IMR-90 (cell line): ENCODE data around the gene PPP1R15A. TPM values are rescaled to one million over a fixed set of nuclear protein-coding genes. Genes with fewer than 3 reads are reported as not detected.
A peak's percentile ranks its signal among the peaks of the same experiment; 100 is the strongest.

Experiments used
- ATAC-seq: fragments of 200-7000 bp; cut with Tn5 transposase; 2 replicates; pipeline ENCODE4 v1.9.1; 2020; ENCODE audit warnings: low read depth, mild to moderate bottlenecking, moderate library complexity
- BruUV-seq: library from RNA; stranded (reverse); fragments of 400-500 nt; replicated peaks from 2 replicates; lab custom pipeline; 2021; lab: Mats Ljungman, UMichigan
- CTCF ChIA-PET: fragments of 300-600 bp; formaldehyde crosslinking; extraction: SDS; loops from one replicate; lab custom pipeline; 2021; ENCODE audit warnings: antibody characterized with exemption; lab: Yijun Ruan, JAX
- POLR2A ChIA-PET: fragments of 300-600 bp; sonication (Branson Sonifier 250); formaldehyde crosslinking; loops from one replicate; lab custom pipeline; 2022; ENCODE audit warnings: antibody characterized with exemption; ENCODE audit not compliant: unreplicated experiment; lab: Charles Lee
- DNase-seq: peaks from one replicate; pipeline ENCODE4 v3.0.0; 2013
- H2AFZ ChIP-seq: replicated peaks from 2 replicates; pipeline ENCODE3; 2013; ENCODE audit warnings: low read length, mild to moderate bottlenecking; ENCODE audit not compliant: poor library complexity
- H2AK5ac ChIP-seq: 2 replicates; pipeline ENCODE4 v1.6.1; 2013; ENCODE audit warnings: low read depth, low read length, inconsistent platforms
- H2AK9ac ChIP-seq: replicated peaks from 2 replicates; pipeline ENCODE3; 2013; ENCODE audit warnings: mild to moderate bottlenecking, low read depth, low read length, moderate library complexity; ENCODE audit not compliant: poor library complexity
- H2BK120ac ChIP-seq: 2 replicates; pipeline ENCODE4 v1.6.1; 2013; ENCODE audit warnings: low read depth, low read length, inconsistent platforms
- H2BK15ac ChIP-seq: 3 replicates; pipeline ENCODE4 v1.6.1; 2013; ENCODE audit warnings: low read depth, low read length, inconsistent platforms
- H2BK20ac ChIP-seq: 2 replicates; pipeline ENCODE4 v1.6.1; 2013; ENCODE audit warnings: low read depth, mild to moderate bottlenecking, inconsistent platforms, low read length, moderate library complexity
- H2BK5ac ChIP-seq: 2 replicates; pipeline ENCODE4 v1.6.1; 2013; ENCODE audit warnings: mild to moderate bottlenecking, low read depth, low read length, inconsistent platforms; ENCODE audit not compliant: poor library complexity, severe bottlenecking
- H3K14ac ChIP-seq: replicated peaks from 2 replicates; pipeline ENCODE4 v1.6.1; 2013; ENCODE audit warnings: low read depth, low read length, inconsistent platforms
- H3K18ac ChIP-seq: 2 replicates; pipeline ENCODE4 v1.6.1; 2013; ENCODE audit warnings: low read depth, low read length, control low read depth
- H3K23ac ChIP-seq: 2 replicates; pipeline ENCODE4 v1.6.1; 2013; ENCODE audit warnings: low read depth, low read length, inconsistent platforms
- H3K27ac ChIP-seq: 2 replicates; pipeline ENCODE4 v1.5.1; 2013; ENCODE audit warnings: mild to moderate bottlenecking, control low read depth, low read length; ENCODE audit not compliant: insufficient read depth
- H3K27me3 ChIP-seq: 2 replicates; pipeline ENCODE4 v1.6.1; 2013; ENCODE audit warnings: low read length; ENCODE audit not compliant: control insufficient read depth, insufficient read depth
- H3K36me3 ChIP-seq: 2 replicates; pipeline ENCODE4 v1.6.1; 2013; ENCODE audit warnings: low read length, mixed read lengths; ENCODE audit not compliant: control insufficient read depth, insufficient read depth
- H3K4ac ChIP-seq: 2 replicates; pipeline ENCODE4 v1.6.1; 2013; ENCODE audit warnings: low read depth, low read length, inconsistent platforms
- H3K4me1 ChIP-seq: 2 replicates; pipeline ENCODE4 v1.6.1; 2013; ENCODE audit warnings: low read length, mixed read lengths; ENCODE audit not compliant: control insufficient read depth, insufficient read depth
- H3K4me2 ChIP-seq: 2 replicates; pipeline ENCODE4 v1.6.1; 2013; ENCODE audit warnings: low read depth, mild to moderate bottlenecking, control low read depth, low read length, moderate library complexity
- H3K4me3 ChIP-seq: 2 replicates; pipeline ENCODE4 v1.5.1; 2013; ENCODE audit warnings: low read depth, mild to moderate bottlenecking, control low read depth, low read length, moderate library complexity; ENCODE audit not compliant: insufficient read depth
- H3K56ac ChIP-seq: 2 replicates; pipeline ENCODE4 v1.6.1; 2013; ENCODE audit warnings: low read length, inconsistent platforms; ENCODE audit not compliant: insufficient read depth; ENCODE audit errors: extremely low read depth
- H3K79me1 ChIP-seq, 2 experiments: 2 replicates each; pipeline ENCODE4 v1.6.1; 2013; ENCODE audit warnings: low read length in 2 of 2, inconsistent platforms in 1 of 2, low read depth in 1 of 2
- H3K9ac ChIP-seq: 2 replicates; pipeline ENCODE4 v1.6.1; 2013; ENCODE audit warnings: low read depth, low read length, control low read depth
- H3K9me1 ChIP-seq: 2 replicates; pipeline ENCODE4 v1.6.1; 2013; ENCODE audit warnings: low read length, inconsistent platforms; ENCODE audit not compliant: insufficient read depth
- H3K9me3 ChIP-seq: 2 replicates; pipeline ENCODE4 v1.6.1; 2013; ENCODE audit warnings: low read length; ENCODE audit not compliant: control insufficient read depth, insufficient read depth
- H4K20me1 ChIP-seq: 2 replicates; pipeline ENCODE4 v1.6.1; 2013; ENCODE audit warnings: low read length, inconsistent platforms; ENCODE audit not compliant: insufficient read depth
- H4K5ac ChIP-seq: 2 replicates; pipeline ENCODE4 v1.6.1; 2013; ENCODE audit warnings: mild to moderate bottlenecking, low read depth, low read length, control low read depth
- H4K8ac ChIP-seq, 2 experiments: 2 replicates each; pipeline ENCODE4 v1.6.1; 2013; ENCODE audit warnings: low read depth in 2 of 2, low read length in 2 of 2, control low read depth in 1 of 2, inconsistent platforms in 1 of 2
- H4K91ac ChIP-seq: 2 replicates; pipeline ENCODE4 v1.6.1; 2013; ENCODE audit warnings: low read depth, low read length, inconsistent platforms; ENCODE audit not compliant: insufficient read depth
- BHLHE40 ChIP-seq: fragments of 150-350 bp; IDR thresholded peaks from 2 replicates; pipeline ENCODE4 v1.6.1; 2016; ENCODE audit warnings: mild to moderate bottlenecking, low read depth, low read length
- CEBPB ChIP-seq: IDR thresholded peaks from 2 replicates; pipeline ENCODE4 v1.6.1; 2012; ENCODE audit warnings: low read depth, low read length, improper control_type of control experiment
- CHD1 ChIP-seq: IDR thresholded peaks from 2 replicates; pipeline ENCODE4 v1.6.1; 2012; ENCODE audit warnings: low read depth, low read length, improper control_type of control experiment
- ELK1 ChIP-seq: fragments of 150-350 bp; IDR thresholded peaks from 2 replicates; pipeline ENCODE4 v1.6.1; 2016; ENCODE audit warnings: low read depth, mild to moderate bottlenecking, low read length, moderate library complexity, borderline replicate concordance
- MAFK ChIP-seq: IDR thresholded peaks from 2 replicates; pipeline ENCODE4 v1.6.1; 2012; ENCODE audit warnings: low read depth, low read length, improper control_type of control experiment
- MAZ ChIP-seq: IDR thresholded peaks from 2 replicates; pipeline ENCODE4 v1.6.1; 2012; ENCODE audit warnings: low read depth, mild to moderate bottlenecking, low read length, improper control_type of control experiment, moderate library complexity, borderline replicate concordance
- NFE2L2 ChIP-seq: fragments of 150-350 bp; IDR thresholded peaks from 2 replicates; pipeline ENCODE4 v1.6.1; 2016; ENCODE audit warnings: low read depth, mild to moderate bottlenecking, low read length
- POLR2A ChIP-seq: IDR thresholded peaks from 2 replicates; pipeline ENCODE4 v1.6.1; 2012; ENCODE audit warnings: mild to moderate bottlenecking, low read depth, low read length
- RAD21 ChIP-seq: IDR thresholded peaks from 2 replicates; pipeline ENCODE4 v1.6.1; 2012; ENCODE audit warnings: low read length, improper control_type of control experiment
- RCOR1 ChIP-seq: IDR thresholded peaks from 2 replicates; pipeline ENCODE4 v1.6.1; 2012; ENCODE audit warnings: mild to moderate bottlenecking, low read length, improper control_type of control experiment; ENCODE audit not compliant: insufficient replicate concordance
- RFX5 ChIP-seq: IDR thresholded peaks from 2 replicates; pipeline ENCODE4 v1.8.0; 2012; ENCODE audit warnings: low read depth, mild to moderate bottlenecking, low read length, moderate library complexity
- SMC3 ChIP-seq: fragments of 150-350 bp; IDR thresholded peaks from 2 replicates; pipeline ENCODE4 v1.6.1; 2016; ENCODE audit warnings: low read depth, mild to moderate bottlenecking, antibody characterized with exemption, low read length, moderate library complexity
- WGBS, 2 experiments: methylation state at CpG; one replicate each; pipeline versions ENCODE4 v1.1.5 to v1.1.7; 2013; ENCODE audit warnings: missing lambda C conversion rate in 2 of 2; ENCODE audit not compliant: insufficient read length in 1 of 2; ENCODE audit errors: extremely low coverage in 2 of 2; 5-methylcytosine and 5-hydroxymethylcytosine counted together
- dilution Hi-C: fragments of 300-500 bp; cut with HindIII; formaldehyde crosslinking; loops from one replicate; pipeline ENCODE4 v1.14.3; 2018; ENCODE audit warnings: low sequenced_read_pairs; ENCODE audit not compliant: unreplicated experiment
- in situ Hi-C: fragments of 300-500 bp; cut with MboI; formaldehyde crosslinking; loops from 3 replicates; pipeline ENCODE4 v1.14.3; 2019; ENCODE audit warnings: low sequenced_read_pairs, inconsistent platforms, mixed read lengths
- intact Hi-C: fragments of 100-400 bp; cut with micrococcal nuclease; formaldehyde crosslinking; loops from 2 replicates; pipeline ENCODE4 v1.10.0; 2022
- polyA plus RNA-seq, 3 experiments: library from polyadenylated mRNA; depleted of rRNA; stranded (reverse); fragments of >200 nt; gene quantifications; 2 replicates each; pipeline ENCODE4 v1.2.3, GENCODE V29; 2012; ENCODE audit warnings: low replicate concordance in 1 of 3
- total RNA-seq: library from RNA; depleted of rRNA; stranded (reverse); fragments of >200 nt; gene quantifications from 2 replicates; pipeline ENCODE4 v1.2.3, GENCODE V29; 2012
- TF ChIP-seq, protein P1 (sequence below): fragments of 150-350 bp; IDR thresholded peaks from 2 replicates; pipeline ENCODE4 v1.6.1; 2017; ENCODE audit warnings: mild to moderate bottlenecking, antibody characterized with exemption, low read length, low read depth

PPP1R15A gene
- total and polyA plus RNA-seq, 2 of the 4 experiments (the other 2 are of a cell fraction): 26.7 to 87.7 TPM

DNA sequence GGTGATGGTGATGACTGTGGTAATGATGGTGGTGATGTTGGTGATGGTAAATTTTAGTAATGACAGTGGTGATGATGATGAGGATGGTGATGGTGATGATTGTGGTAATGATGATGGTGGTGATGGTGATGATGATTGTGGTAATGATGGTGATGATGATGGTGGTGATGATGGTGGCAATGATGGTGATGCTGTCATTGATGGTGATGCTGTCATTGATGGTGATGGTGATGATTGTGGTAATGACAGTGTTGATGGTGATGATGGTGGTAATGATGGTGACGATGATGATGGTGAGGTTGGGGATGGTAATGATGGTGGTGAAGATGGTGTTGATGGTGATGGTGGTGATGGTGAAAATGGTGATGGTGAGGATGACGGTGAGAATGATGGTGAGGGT lies 49.7 kb upstream of the PPP1R15A start:
- no peak overlapping the region for H2AK9ac ChIP-seq
- H4K5ac ChIP-seq: no peak overlapping the region
- no peak overlapping the region for H4K91ac ChIP-seq
- in situ Hi-C loops: no loop called here
- H3K27ac ChIP-seq: no peak overlapping the region
- H2BK120ac ChIP-seq: no peak overlapping the region
- H3K23ac ChIP-seq: no peak overlapping the region
- H3K27me3 ChIP-seq: no peaks in the 10 kb centered on the region
- H4K8ac ChIP-seq: no peak overlapping the region
- no peak overlapping the region for H3K4ac ChIP-seq
- no peak overlapping the region for H3K56ac ChIP-seq
- no peak overlapping the region for H2BK20ac ChIP-seq
- BruUV-seq: no TSS peak
- H2BK15ac ChIP-seq: no peak overlapping the region
- H3K4me3 ChIP-seq: no peak overlapping the region
- DNase-seq: no peak
- dilution Hi-C loops: no loop called here
- no peaks in the 10 kb centered on the region for H3K9me3 ChIP-seq
- H4K20me1 ChIP-seq: no peaks in the 10 kb centered on the region
- H3K79me1 ChIP-seq: no peaks in the 10 kb centered on the region
- no peak overlapping the region for H3K9ac ChIP-seq
- H3K9me1 ChIP-seq: no peaks in the 10 kb centered on the region
- H3K4me1 ChIP-seq: peaks cover 3% of the 10 kb centered on the region; the same call in 1 of the 2 replicates
- 90 to 100% methylated on average over 1 to 2 of the region's 2 CpGs for WGBS, 2 experiments
- no peak overlapping the region for H3K4me2 ChIP-seq
- H2AK5ac ChIP-seq: peak overlapping the region; percentile 67; the same call in 1 of the 2 replicates
- H3K18ac ChIP-seq: no peak overlapping the region
- ATAC-seq: no peak
- H2AFZ ChIP-seq: no peak overlapping the region
- intact Hi-C loops: no loop called here
- ChIA-PET POLR2A (no interaction called here), CTCF (no interaction called here)
- peak overlapping the region; percentile 54 for H2BK5ac ChIP-seq
- TF ChIP-seq RAD21 (no peak), MAZ (no peak), POLR2A (no peak), ELK1 (no peak), CEBPB (no peak), CHD1 (no peak), RFX5 (no peak), SMC3 (no peak), NFE2L2 (no peak), MAFK (no peak), BHLHE40 (no peak), RCOR1 (no peak)
- TF ChIP-seq, protein P1, sequence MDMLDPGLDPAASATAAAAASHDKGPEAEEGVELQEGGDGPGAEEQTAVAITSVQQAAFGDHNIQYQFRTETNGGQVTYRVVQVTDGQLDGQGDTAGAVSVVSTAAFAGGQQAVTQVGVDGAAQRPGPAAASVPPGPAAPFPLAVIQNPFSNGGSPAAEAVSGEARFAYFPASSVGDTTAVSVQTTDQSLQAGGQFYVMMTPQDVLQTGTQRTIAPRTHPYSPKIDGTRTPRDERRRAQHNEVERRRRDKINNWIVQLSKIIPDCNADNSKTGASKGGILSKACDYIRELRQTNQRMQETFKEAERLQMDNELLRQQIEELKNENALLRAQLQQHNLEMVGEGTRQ: no peak
- H3K14ac ChIP-seq: no peak overlapping the region
- H3K36me3 ChIP-seq: peaks cover 6% of the 10 kb centered on the region
